Lung (tissue), 16 donors: ENCODE results near the gene SCRN1. TPM values are rescaled to one million over a fixed set of nuclear protein-coding genes. Genes with fewer than 3 reads are reported as not detected.

Experiments used
- ATAC-seq: fragments of 200-7000 bp; cut with Tn5 transposase; one replicate; pipeline ENCODE4 v1.9.1; 2020; ENCODE audit warnings: moderate number of reproducible peaks; ENCODE audit not compliant: insufficient read depth, low FRiP score
- DNase-seq, 3 donors: peaks; one replicate each; pipeline ENCODE4 v3.0.0-alpha.2; 2013 to 2017
- H3K27ac ChIP-seq, 2 donors: one replicate each; pipeline ENCODE4 v1.5.1; 2013; ENCODE audit warnings: mild to moderate bottlenecking in 2 of 2, moderate library complexity in 2 of 2, control low read depth in 1 of 2, inconsistent platforms in 1 of 2, low read depth in 1 of 2, low read length in 1 of 2
- H3K27me3 ChIP-seq, 3 donors: one replicate each; pipeline ENCODE4 v1.5.1; 2013; ENCODE audit warnings: low read length in 2 of 3; ENCODE audit not compliant: control insufficient read depth in 3 of 3, insufficient read depth in 3 of 3
- H3K36me3 ChIP-seq, 4 donors: one replicate each; pipeline ENCODE4 v1.5.1; 2013; ENCODE audit warnings: low read length in 4 of 4, mild to moderate bottlenecking in 1 of 4, moderate library complexity in 1 of 4; ENCODE audit not compliant: control insufficient read depth in 4 of 4, insufficient read depth in 4 of 4
- H3K4me1 ChIP-seq, 5 donors: one replicate each; pipeline ENCODE4 v1.5.1; 2013; ENCODE audit warnings: low read length in 5 of 5, mild to moderate bottlenecking in 2 of 5, moderate library complexity in 1 of 5; ENCODE audit not compliant: control insufficient read depth in 5 of 5, insufficient read depth in 5 of 5
- H3K4me3 ChIP-seq: one replicate; pipeline ENCODE4 v1.5.1; 2013; ENCODE audit warnings: mild to moderate bottlenecking, control low read depth, moderate library complexity
- H3K9ac ChIP-seq, 2 donors: one replicate each; pipeline ENCODE4 v1.5.1; 2013; ENCODE audit warnings: low read length in 2 of 2, control low read depth in 1 of 2; ENCODE audit not compliant: insufficient read depth in 1 of 2
- H3K9me3 ChIP-seq, 4 donors: one replicate each; pipeline ENCODE4 v1.5.1; 2013; ENCODE audit warnings: low read length in 3 of 4, mild to moderate bottlenecking in 1 of 4, moderate library complexity in 1 of 4; ENCODE audit not compliant: control insufficient read depth in 4 of 4, insufficient read depth in 3 of 4
- WGBS, 2 donors: extraction: QIAGEN DNeasy Blood & Tissue Kit; methylation state at CpG; one replicate each; pipeline ENCODE4 v1.1.7; 2013; 5-methylcytosine and 5-hydroxymethylcytosine counted together
- long read RNA-seq, 5 donors: transcript quantifications; one replicate each; lab custom pipeline, GENCODE V29; 2026
- polyA plus RNA-seq, 2 donors: library from polyadenylated mRNA; stranded (reverse); fragments of 200-250 nt; gene quantifications; one replicate each; pipeline ENCODE4 v1.2.1, GENCODE V29; 2013
- total RNA-seq, 2 donors: library from RNA; depleted of rRNA in 1 of 2; stranded (reverse); fragments of >200 nt in 1 of 2; gene quantifications; one replicate each; pipeline ENCODE4 v1.2.1, GENCODE V29; 2014 to 2021
- TF ChIP-seq, protein P1 (sequence below): IDR thresholded peaks from 2 replicates; pipeline ENCODE4 v1.5.1; 2012; ENCODE audit warnings: mild to moderate bottlenecking; ENCODE audit errors: control extremely low read depth, extremely low read depth
- donor health status: control.
- donor health status: control.
- donor health status: Bipolar disorder and iron deficiency.
- donor health status: healthy.
- donor health status: DM: yes; HTN: yes; CAD: no.

Gene SCRN1, protein sequence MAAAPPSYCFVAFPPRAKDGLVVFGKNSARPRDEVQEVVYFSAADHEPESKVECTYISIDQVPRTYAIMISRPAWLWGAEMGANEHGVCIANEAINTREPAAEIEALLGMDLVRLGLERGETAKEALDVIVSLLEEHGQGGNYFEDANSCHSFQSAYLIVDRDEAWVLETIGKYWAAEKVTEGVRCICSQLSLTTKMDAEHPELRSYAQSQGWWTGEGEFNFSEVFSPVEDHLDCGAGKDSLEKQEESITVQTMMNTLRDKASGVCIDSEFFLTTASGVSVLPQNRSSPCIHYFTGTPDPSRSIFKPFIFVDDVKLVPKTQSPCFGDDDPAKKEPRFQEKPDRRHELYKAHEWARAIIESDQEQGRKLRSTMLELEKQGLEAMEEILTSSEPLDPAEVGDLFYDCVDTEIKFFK
- 10 to 100 TPM; 28.4 to 32.3 TPM for total RNA-seq
- 10 to 100 TPM in 1 of 2 donors, 1 to 10 TPM in 1; 5.5 to 11.9 TPM for polyA plus RNA-seq
- long read RNA-seq, donor 1, full-length matches to known transcripts: 7 of 7 reads
- long read RNA-seq, donor 1, partial matches to known transcripts: 0 of 7 reads
- long read RNA-seq, donor 1, other reads (novel, unspliced or antisense): 0 of 7 reads
- long read RNA-seq, donor 2, full-length matches to known transcripts: 4 of 4 reads
- long read RNA-seq, donor 2, partial matches to known transcripts: 0 of 4 reads
- long read RNA-seq, donor 2, other reads (novel, unspliced or antisense): 0 of 4 reads
- long read RNA-seq, donor 3, full-length matches to known transcripts: 6 of 6 reads
- long read RNA-seq, donor 3, partial matches to known transcripts: 0 of 6 reads
- long read RNA-seq, donor 3, other reads (novel, unspliced or antisense): 0 of 6 reads
- long read RNA-seq, donor 4, full-length matches to known transcripts: 3 of 3 reads
- long read RNA-seq, donor 4, partial matches to known transcripts: 0 of 3 reads
- long read RNA-seq, donor 4, other reads (novel, unspliced or antisense): 0 of 3 reads
- long read RNA-seq, donor 5, full-length matches to known transcripts: 7 of 7 reads
- long read RNA-seq, donor 5, partial matches to known transcripts: 0 of 7 reads
- long read RNA-seq, donor 5, other reads (novel, unspliced or antisense): 0 of 7 reads

DNA sequence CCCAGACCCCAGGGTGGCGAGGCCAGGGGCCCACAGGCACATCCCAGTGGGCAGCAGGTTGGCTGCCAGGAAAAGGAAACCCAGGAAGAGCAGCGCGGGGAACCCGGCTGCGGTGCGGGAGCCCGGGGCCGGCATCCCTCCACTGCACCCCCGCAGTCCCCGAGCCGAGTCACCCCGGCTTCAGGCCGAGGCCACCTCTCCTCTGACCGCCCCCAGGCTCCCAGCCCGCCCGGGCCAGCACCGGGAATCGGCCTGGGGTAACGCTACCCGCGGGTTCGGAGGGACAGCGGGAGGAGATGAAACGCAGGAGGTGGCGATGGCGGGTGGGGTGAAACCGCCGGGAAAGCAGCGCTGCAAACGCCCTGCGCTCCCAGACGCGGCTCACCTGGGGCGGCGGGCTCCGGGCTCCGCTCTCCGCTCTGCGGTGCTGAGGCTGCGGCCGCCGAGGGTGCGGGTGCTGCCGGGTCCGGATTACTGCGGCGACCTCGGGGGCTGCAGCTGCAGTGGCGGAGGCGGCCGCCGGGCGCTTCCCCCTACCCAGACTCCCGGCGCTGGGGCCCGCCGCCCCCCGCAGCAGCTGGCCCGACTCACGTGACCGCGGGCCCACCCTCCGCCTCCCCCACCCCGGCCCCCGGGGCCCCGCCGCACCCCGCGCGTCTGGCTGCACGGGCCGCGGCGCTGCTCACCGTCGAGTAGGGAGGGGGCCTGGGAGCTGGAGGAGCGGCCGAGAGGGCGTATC is at the start of gene SCRN1:
Gene SCRN1 (minus strand): TSS at position 545 of the 739 bp plus-strand sequence. CDS start 20,734 bp downstream, outside the sequence.
- Histone ChIP-seq H3K27ac (peak within 1 kb of the TSS; percentile 11 to 78), H3K27me3 (no peaks in the 10 kb centered on the region), H3K36me3 (no peaks in the 10 kb centered on the region), H3K9ac (peak within 1 kb of the TSS; percentile 28 to 61), H3K4me3 (peak within 1 kb of the TSS; percentile 71), H3K9me3 (peaks cover 0 to 6% (median 2%) of the 10 kb centered on the region in 4 donors), H3K4me1 (peaks cover 0 to 11% (median 6%) of the 10 kb centered on the region in 5 donors)
- 0% methylated on average over 33 to 79 of the region's 79 CpGs for WGBS, 2 donors
- TF ChIP-seq, protein P1, sequence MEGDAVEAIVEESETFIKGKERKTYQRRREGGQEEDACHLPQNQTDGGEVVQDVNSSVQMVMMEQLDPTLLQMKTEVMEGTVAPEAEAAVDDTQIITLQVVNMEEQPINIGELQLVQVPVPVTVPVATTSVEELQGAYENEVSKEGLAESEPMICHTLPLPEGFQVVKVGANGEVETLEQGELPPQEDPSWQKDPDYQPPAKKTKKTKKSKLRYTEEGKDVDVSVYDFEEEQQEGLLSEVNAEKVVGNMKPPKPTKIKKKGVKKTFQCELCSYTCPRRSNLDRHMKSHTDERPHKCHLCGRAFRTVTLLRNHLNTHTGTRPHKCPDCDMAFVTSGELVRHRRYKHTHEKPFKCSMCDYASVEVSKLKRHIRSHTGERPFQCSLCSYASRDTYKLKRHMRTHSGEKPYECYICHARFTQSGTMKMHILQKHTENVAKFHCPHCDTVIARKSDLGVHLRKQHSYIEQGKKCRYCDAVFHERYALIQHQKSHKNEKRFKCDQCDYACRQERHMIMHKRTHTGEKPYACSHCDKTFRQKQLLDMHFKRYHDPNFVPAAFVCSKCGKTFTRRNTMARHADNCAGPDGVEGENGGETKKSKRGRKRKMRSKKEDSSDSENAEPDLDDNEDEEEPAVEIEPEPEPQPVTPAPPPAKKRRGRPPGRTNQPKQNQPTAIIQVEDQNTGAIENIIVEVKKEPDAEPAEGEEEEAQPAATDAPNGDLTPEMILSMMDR: no peak
- ATAC-seq (peak; percentile 33), DNase-seq (peak; percentile 62 to 77 (median 74))

DNA sequence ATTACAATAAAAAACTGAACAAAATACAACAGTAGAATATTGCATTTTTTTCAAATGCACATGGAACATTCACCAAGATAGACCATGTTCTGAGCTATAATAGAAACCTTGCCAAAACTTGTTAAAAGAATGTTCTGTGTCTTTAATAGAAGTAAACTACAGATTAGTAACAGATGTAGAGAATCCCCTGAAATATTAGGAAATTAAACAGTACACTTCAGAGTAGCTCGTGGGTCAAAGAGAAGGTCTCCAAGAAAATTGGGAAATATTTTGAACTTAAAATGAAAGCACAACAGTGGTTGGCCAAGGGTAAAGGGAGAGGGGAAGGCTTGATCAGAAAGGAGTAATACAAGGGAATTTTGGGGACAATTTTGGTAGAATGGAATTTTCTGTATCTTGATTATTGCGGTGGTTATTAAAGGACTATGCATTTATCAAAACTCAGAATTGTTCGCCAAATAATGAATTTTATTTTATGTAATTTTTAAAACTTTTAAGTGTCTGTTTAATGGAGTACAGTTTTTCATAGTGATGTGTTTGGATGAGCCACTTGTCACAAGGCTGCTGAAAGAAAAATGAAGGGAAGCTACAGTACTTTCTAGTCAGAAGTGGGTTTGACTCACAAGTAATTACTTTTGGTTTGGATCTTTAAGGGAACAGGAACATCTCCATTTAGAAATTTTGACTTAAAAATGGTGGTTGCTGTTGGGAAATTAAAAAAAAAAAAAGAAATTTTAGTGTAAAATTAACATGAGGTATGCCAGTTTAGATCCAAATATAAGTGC is 48.8 kb upstream of the SCRN1 start:
- H3K36me3 ChIP-seq: peaks cover 0 to 5% (median 0%) of the 10 kb centered on the region in 4 donors
- DNase-seq (peak in 2 of 3 donors; percentile 55 to 60), ATAC-seq (no peak)
- 77 to 83% methylated on average over 3 of the region's 3 CpGs for WGBS, 2 donors
- no peaks in the 10 kb centered on the region for H3K27me3 ChIP-seq
- H3K9me3 ChIP-seq: no peaks in the 10 kb centered on the region
- H3K4me1 ChIP-seq: peaks cover 0 to 4% (median 0%) of the 10 kb centered on the region in 5 donors
- TF ChIP-seq, protein P1: no peak
- no peak overlapping the region for H3K9ac ChIP-seq
- H3K27ac ChIP-seq: no peak overlapping the region
- H3K4me3 ChIP-seq: no peak overlapping the region

DNA sequence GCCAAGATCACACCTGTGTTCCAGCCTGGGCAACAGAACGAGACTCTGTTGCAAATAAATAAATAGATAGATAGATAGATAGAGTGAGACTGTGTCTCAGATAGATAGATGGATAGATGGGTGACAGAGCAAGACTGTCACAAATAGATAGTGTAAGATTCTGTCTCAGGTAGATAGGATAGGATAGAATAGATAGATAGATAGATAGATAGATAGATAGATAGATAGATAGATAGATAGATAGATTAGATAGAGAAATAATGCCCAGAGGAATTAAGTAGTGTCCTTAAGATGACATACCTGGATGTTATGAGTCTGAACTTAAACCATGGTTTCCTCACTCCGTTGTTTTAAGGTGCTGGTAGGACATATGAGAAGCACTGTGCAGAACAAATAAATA is 46.6 kb upstream of the SCRN1 start:
- WGBS, 2 donors: 90 to 92% methylated on average over 2 of the region's 2 CpGs
- no peak overlapping the region for H3K4me3 ChIP-seq
- H3K36me3 ChIP-seq: peaks cover 0 to 5% (median 0%) of the 10 kb centered on the region in 4 donors
- H3K4me1 ChIP-seq: peaks cover 0 to 6% (median 2%) of the 10 kb centered on the region in 5 donors
- H3K9ac ChIP-seq: no peak overlapping the region
- TF ChIP-seq, protein P1: no peak
- no peak for DNase-seq
- no peak overlapping the region for H3K27ac ChIP-seq
- H3K27me3 ChIP-seq: no peaks in the 10 kb centered on the region
- ATAC-seq: no peak
- H3K9me3 ChIP-seq: no peaks in the 10 kb centered on the region
